Stimulated activated CD8-positive, alpha-beta memory T cell treated with anti-CD3 and anti-CD28 coated beads, Interleukin-12 subunit alpha, Interleukin-12 subunit beta, amount 100 ng/mL, for 24 hours (primary cell): ENCODE data around the gene KIF22.
"Not testable (repeated sequence)": the region's sequence is repeated elsewhere in the genome, so short reads cannot be mapped to it uniquely, and the experiment has no call there.

Source experiments
- DNase-seq: peaks from one replicate; pipeline ENCODE4 v3.0.0-alpha.2; 2020; ENCODE audit errors: extremely low read depth

Gene KIF22

DNA sequence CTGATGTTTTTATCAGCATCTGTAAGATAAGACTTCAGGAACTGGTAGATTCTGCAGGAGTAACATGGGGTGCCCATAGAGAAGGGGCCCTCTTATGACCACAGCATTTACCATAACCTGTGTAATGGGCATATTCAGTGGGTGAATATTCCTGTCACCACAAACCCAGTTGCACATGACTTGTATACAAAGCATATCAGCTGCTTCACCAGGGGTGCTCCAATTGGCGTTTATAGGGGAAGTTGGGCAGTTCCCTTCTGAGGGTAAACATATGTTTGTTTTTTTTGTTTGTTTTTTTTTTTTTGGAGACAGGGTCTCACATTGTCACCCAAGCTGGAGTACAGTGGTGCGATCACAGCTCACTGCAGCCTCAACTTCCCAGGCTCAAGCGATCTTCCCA is 24.0 kb upstream of the KIF22 start:
- DNase-seq: no peak

DNA sequence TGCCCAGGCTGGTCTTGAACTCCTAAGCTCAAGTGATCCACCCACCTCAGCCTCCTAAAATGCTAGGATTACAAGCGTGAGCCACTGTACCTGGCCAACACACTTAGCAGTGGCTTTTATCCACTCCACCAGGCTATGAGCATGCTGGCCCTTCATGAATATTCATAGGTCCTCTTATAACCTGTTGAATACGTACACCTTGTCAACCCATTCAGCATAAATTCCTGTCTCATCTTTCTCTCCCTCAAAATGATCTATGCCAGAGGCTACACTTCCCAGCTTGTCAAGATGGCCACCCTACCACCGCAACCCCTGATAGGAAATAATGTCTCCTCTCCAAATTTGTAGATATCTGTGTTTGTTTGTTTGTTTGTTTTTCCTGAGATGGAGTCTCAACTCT is 23.5 kb upstream of the KIF22 start:
- DNase-seq: no peak

DNA sequence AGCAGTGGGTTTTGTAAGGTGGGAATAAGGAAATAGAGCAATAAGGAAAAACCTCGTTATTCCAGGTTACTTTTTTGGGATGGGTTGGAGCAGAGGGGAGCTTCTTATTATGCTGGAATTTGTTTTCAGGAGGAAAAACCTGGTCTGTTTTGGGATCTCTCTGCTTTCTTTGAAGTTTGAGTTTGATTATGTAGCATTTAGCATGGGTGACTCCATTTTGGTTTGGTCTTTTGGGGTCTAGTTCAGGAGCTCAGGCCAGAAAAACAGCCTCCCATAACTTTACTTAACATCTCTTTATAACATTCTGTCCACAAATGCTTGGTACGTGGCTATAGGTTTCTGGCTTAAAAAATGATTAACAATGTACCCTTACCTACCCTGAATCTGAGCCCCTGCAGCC is 21.0 kb upstream of the KIF22 start:
- no peak for DNase-seq

DNA sequence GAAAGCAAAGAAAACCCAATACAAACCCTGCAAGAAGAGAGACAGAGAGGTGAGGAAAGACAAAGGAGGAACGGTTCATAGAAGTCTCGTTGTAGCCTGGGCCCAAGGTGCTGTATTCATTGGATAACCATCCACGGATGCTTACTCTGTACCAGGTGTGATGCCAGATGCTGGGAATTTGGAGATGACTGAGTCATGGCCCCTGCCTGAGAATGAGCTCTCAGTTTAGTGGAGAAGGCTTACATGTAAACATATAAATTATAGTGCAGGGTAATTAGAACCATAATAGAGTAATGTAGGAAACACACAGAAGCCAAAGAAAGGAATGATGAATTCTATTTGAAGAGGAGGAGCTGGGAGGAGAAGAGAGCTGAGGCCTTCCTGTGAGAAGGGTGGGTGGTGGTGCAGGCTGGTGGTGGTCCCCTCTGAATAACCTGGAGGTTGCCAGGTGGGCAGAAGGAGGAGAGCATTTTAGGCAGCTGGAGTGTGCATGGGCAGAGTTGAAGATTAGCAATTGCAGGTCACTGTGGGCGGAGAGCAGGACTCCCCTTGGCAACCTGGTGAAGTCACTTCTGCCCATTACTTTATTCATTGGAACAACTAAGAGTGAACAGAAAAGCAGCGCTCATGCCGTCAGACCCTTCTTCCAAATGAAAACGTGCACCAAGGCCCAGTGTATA is 20.2 kb upstream of the KIF22 start:
- no peak for DNase-seq

DNA sequence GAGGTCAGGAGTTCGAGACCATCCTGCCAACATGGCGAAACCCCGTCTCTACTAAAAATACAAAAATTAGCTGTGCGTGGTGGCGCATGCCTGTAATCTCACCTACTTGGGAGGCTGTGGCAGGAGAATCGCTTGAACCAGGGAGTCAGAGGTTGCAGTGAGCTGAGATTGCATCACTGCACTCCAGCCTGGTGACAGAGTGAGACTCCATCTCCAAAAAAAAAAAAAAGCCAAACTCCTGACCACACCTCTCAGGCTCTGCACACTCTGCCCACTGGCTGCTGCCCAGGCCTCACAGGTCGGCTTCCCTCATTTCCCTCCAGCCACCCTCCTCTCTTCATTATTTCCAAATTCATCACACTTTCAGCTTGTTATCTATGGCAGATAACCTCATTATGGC is 18.2 kb upstream of the KIF22 start:
- DNase-seq: not testable (repeated sequence)

DNA sequence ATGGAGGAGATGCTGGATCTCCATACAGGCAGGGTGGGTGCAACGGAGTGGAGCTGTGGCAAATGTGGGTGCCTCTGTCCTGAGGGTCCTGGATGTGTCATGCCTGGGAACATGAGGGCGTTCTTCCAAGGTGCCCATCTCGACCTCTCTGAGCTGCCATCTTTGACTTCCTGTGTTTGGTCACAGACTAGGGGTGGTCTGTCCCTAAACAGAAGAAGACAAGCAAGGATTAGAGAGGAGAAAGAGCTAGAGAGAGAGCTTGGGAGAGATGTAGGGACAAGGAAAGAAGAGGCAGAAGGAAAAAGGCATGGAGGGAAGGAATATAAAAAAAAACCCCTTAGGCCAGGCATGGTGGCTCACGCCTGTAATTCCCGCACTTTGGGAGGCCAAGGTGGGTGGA is 15.8 kb upstream of the KIF22 start:
- DNase-seq: no peak

DNA sequence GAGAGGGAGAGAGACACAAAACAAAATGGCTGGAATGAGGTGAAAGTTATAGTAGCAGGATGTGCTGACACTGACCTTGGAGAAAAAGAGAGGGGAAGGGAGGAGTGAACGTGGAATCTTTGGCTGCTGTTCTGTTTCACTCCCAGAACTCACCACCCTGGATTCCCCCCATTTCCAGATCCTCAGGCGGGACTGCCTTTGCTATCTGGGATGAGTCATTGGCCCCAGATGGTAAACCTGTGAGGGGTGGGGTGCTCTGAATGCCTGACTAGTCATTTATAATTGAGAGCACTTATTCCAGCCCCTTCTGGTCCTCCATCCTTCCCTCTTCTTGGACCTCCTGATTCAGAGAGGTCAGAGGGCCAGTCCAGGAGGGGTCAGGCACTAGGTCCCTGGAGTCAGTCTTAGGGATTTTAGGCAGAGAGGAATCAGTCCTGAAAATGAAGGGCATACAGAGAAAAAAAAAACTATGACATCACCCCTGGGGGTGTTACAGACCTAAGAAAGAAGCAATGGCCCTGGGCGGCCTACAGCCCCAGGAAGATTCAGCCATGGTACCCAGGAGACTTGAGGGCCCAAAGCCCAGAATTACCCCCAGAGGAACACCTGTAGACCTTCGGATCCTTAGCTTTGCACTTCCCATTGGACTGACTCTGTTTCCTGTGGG is 14.7 kb upstream of the KIF22 start:
- no peak for DNase-seq

DNA sequence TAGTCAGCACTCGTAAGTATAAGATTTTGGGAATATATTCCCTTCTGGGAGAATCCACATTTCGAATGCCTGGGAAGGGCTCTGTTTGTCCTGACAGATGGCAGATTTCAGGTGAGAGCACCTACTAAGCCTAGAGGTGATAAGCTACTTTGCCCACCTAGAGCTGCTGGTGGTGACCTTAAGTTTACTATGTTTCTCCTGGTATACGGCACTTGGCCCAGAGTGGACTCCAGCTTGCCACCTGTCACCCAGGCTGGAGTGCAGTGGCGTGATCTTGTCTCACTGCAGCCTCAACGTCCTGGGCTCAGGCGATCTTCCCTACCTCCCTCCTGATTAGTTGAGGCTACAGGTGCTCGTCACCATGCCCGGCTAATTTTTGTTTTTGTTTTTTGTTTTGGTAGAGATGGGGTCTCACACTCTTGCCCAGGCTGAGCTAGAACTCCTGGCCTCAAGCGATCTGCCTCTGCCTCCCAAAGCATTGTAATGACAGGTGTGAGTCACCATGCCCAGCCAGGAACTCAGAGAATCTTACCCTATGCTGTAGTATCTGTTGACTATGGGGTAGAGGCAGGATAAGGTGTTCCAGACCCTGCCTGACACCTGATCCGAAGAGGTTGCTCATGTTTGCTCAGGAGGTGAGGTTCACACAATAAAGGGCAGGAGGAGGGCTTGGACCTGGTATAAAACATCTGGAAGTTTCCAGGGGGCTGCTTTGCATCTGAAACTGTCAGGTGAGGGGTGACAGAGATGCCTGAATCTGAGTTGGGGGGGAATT is 12.8 kb upstream of the KIF22 start, which contains the start of gene ZG16:
Gene ZG16, plus strand, starts transcription at position 681 of the 775 bp plus-strand sequence. CDS start 1,011 bp downstream, outside the sequence.
- DNase-seq: no peak

DNA sequence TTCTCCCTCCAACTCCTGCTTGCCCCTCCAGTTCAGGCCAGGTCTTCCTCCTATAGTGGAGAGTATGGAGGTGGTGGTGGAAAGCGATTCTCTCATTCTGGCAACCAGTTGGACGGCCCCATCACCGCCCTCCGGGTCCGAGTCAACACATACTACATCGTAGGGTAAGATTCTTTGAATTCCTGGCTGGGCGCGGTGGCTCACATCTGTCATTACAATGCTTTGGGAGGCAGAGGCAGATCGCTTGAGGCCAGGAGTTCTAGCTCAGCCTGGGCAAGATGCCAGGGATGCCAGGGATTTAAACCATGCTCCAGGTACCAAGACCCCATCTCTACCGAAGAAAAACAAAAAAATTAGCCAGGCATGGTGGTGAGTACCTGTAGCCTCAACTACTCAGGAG is 11.1 kb upstream of the KIF22 start:
- DNase-seq: no peak

DNA sequence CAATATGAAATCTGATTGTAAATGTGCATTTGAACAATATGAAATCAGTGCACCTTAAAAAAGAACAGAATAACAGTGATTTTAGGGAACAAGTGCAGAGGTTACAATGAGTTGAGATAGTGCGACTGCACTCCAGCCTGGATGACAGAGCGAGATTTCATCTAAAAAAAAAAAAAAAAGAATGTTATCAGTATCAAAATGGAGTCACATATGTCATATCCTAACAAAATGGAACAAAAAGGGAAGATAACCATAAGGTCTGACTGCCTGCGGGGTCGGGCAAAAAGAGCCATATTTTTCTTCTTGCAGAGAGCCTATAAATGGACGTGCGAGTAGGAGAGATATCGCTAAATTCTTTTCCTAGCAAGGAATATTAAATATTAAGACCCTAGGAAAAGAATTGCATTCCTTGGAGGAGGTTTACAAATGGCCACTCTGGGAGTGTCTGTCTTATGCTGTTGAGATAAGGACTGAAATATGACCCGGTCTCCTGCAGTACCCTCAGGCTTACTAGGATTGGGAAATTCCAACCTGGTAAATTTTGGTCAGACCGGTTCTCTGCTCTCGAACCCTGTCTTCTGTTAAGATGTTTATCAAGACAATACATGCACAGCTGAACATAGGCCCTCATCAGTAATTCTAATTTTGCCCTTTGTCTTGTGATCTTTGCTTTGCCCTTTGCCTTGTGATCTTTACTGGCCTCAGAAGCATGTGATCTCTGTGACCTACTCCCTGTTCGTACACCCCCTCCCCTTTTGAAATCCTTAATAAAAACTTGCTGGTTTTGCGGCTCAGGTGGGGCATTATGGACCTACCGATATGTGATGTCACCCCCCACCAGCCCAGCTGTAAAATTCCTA is 7.2 kb upstream of the KIF22 start:
- not testable (repeated sequence) for DNase-seq

DNA sequence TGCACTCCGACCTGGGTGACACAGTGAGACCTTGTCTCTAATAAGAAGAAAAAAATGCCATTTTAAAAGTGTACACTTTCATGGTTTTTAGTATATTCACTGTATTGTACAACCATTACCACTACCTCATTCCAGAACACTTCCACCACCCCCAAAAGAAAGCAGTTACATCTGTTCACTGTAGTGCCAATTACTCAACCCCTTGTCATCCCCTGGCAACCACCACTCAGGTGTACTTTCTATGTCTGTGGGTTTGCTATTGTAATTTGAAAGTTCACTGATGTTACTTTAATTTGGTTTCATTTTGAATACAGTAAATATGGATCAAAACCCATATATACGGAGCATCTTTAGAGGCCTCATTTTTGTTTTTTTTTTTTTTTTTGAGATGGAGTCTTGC is 6.4 kb upstream of the KIF22 start:
- no peak for DNase-seq

DNA sequence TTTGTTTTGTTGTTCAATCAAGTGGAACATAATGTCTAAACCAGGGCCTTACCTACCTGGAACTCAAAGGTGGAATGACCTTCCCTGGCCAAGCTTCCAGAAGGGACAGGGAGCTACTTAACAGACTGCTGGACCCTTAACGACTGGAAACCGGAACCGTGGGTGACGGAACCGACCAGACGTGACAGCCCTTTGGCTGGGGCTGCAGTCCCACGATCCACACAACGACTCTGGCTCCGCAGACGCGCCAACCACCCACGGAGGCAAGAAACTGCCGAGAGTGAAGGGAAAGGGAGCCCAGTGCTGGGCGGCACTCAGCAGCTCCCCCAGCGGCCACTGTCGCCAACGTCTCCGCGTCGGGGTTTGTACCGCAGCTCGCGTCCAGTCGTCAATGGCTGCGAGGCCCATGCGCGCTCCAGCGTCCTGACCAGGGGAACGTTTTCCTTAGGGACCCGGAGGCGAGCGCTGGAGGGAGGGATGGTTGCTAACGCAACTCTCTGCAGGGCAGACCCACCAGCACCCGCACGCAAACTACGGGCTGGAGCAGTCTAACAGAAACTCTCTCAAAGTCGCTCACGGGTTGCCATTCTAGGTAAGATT is 5.5 kb upstream of the KIF22 start:
- DNase-seq: no peak

DNA sequence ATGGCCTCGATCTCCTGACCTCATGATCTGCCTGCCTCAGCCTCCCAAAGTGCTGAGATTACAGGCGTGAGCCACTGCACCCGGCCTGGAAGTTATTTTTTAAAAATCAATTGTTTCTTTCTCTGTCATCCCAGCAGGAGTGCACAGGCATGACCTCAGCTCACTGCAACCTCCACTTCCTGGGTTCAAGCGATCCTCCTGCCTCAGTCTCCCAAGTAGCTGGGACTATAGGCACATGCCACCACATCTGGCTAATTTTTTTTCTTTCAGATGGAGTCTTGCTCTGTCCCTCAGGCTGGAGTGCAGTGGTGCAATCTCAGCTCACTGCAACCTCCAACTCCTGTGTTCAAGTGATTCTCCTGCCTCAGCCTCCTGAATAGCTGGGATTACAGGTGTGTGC is 3.4 kb upstream of the KIF22 start:
- DNase-seq: not testable (repeated sequence)

DNA sequence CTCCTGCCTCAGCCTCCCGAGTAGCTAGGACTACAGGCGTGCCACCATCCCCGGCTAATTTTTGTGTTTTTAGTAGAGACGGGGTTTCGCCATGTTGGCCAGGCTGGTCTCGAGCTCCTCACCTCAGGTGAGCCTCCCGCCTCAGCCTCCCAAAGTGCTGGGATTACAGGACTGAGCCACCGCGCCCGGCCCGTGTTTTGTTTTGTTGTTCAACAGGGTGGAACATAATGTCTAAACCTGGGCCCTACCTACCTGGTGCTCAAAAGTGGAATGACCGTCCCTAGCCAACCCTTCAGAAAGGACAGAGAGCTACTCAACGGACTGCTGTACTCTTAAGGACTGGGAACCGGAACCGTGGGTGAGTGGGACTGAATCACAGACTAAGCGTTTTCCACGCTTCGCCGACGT is 772 bp upstream of the KIF22 start:
- no peak for DNase-seq

DNA sequence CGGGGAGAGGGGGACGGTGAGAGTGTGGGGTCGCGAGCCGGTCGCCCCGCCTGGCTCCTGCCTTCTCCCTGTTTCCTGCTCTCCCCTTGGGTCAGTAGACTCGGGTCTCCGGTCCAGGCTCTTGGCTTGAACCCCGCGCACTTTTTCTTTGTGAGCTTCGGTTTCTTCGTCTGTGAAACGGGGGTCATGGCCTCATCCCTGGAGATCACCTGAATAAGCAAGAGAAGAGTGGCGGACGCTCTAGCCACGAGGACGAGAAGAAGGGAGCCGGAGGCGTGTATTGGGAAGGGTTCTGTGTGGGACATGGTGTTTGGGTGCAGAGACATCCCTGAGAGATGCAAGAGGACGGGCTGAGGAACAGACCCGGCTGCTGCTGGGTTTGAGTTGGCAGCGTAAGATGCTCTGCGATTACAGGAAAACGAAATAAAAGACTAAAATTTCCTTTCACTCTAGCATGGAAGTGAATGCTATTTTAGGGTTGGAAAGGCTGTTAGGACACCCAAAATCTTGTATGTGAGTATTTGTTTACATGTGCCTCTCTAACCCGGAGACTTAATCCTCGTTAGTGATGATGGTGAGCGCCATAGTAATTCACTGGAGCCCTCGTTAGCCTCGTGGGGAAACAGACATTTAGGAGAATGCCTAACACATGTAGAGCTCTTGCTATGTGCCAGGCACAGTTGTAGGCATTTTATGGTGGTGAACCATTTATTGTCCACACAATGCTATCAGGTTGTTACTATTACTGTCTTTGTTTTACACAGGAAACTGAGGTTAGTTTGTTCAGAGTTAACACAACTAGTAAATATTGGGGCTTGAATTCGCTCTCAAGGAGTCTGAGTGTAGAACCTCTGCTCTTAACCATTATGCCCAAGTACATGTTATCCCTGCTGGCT is 646 bp downstream of the KIF22 start:
- DNase-seq: no peak

DNA sequence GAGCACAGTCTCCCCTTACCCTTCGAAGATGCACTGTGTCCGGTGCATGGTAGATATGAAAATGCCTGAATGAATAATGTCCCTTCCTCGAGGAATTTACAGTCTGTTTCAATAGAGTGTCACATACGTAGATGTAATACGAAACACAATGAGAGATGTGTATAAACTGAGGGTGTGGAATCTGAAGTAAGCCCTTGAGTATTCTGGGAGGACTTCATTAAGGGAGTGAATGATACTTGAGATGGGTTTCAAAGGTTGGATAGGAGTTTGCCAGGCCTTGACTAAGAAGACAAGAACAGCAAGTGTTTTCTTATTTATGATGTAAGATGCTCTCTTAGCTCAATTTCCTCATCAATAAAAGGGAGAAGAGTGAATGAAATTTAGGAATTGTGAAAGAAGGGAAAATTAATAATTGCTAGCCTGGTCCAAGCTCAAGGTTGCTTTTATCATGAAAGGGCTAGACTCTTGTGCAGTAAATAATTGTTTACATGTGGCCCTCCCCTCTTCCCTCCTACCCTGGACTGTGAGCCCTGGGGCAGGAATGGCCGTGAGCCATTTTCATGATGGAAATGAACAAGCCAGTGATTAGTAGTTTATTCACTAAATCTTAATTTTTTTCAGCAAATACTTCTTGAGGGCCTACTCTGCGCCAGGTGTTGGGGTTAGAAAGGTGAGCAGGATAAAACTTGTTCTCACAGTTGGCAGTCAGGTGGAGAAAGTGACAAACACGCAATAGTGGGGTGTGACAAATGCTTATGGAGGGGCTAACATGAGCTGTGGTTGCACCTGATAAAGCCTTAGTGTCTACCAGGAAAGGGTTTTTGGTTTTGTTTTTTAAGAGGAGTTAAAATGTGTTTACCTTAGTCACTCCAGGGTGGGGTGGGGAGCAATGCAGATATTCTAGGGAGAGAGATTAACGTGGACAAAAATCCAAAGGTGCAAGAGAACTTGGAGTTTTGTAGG is 1.6 kb downstream of the KIF22 start:
- no peak for DNase-seq

DNA sequence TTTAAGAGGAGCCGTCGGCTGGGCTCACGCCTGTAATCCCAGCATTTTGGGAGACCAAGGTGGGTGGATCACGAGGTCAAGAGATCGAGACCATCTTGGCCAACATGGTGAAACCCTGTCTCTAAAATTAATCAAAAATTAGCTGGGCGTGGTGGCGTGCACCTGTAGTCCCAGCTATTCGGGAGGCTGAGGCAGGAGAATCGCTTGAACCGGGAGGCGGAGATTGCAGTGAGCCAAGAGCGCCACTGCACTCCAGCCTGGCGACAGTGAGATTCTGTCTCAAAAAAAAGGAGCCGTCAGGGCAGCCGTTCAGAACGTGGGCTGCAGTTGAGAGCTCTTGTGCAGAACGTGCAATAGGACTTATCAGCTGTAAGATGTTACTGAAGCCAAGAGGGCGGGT is 2.6 kb downstream of the KIF22 start:
- DNase-seq: not testable (repeated sequence)

DNA sequence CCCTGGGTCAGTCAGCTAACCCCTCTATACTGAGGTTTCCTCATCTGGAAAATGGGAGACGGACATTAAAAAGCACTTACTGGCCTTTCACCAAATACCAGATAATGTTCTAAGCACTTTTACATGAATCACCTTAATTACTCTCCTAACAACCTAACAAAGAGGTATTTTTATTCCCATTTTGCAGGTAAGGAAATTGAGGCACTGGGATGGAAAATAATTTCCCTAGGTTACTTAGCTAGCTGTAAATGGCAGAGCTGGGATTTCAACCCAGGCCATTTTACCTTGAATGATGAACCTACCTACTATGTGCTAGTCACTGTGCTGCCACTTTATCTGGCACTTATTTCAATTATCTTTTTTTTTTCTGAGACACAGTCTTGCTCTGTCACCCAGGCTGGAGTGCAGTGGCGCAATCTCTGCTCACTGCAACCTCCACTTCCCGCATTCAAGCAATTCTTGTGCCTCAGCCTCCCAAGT is 3.7 kb downstream of the KIF22 start:
- no peak for DNase-seq

DNA sequence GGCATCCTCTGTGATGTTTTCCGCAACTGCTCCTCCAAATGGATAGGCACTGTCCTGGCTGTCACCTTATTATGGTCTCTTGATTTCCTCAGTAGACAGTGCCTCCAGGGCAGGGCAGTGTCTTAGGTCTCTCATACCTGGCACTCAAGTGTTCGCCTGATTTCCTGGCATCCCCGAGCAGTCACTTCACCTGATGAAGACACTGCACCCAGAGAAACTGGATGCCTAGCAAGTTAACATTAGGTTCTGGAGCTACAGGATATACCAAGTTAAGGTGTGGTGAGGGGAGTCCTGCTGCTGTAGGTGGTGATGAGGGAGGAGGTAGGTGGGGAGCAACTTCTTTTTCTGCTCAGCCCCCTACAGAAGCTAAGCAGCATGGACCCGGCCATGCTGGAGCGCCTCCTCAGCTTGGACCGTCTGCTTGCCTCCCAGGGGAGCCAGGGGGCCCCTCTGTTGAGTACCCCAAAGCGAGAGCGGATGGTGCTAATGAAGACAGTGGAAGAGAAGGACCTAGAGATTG is 11.9 kb downstream of the KIF22 start:
- DNase-seq: no peak
